Measurements from ENCODE around the gene MDM1. TPM values are rescaled to one million over a fixed set of nuclear protein-coding genes. Genes with fewer than 3 reads are reported as not detected.

Gene MDM1
- total RNA-seq, 1 donor from 2014 or later, result 24.7 TPM

Other genes starting within 250 kb of the MDM1 start
- 0.31 TPM for gene IFNG, start 172.6 kb downstream of the MDM1 start, total RNA-seq
- not detected for gene IL26, start 106.6 kb downstream of the MDM1 start, total RNA-seq
- gene IL22, start 78.8 kb downstream of the MDM1 start, total RNA-seq, result not detected

Measured in ureter (tissue), 1 donor.